ENCODE results near the gene KRT33B. TPM values are rescaled to one million over a fixed set of nuclear protein-coding genes. Genes with fewer than 3 reads are reported as not detected.

KRT33B gene
- total and polyA plus RNA-seq, 2 of the 13 experiments (the other 11 are each of a cell fraction or from before 2014, with no cell fraction given) = not detected

DNA sequence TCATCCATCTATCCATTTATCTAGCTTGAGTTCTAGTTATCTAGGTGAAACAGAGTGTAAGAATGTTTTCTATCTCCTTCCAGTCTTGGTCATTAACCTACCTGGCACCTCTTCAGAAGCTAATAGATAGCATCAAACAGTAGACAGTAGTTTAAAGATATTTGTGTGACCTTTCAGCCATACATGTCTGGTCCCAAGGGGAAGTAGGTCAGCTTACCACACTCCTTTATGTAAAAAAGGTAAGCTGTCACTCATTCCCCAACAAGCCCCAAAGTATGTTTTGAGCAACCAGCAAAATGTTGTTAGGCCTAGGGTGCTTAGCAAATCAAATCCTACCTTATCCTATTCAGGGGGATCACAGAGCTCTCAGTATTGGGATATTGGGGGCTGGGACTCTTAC, 3.5 kb downstream of the KRT33B start:
- no peaks in the 10 kb centered on the region for H4K20me1 ChIP-seq (ENCODE audit: insufficient read depth, low read length)
- ChIA-PET CTCF (ENCODE audit: low intra/inter-chr PET ratio, low total read pairs) (no interaction called here), POLR2A (no interaction called here)
- peaks cover 8% of the 10 kb centered on the region; the same call in 1 of the 2 replicates for H3K4me1 ChIP-seq (ENCODE audit: insufficient read depth, low read length)
- in situ Hi-C loops (cut with HindIII; ENCODE audit: extremely low pct_ligation_motif_present, low pct_unique_long_range_greater_than_20kb) = no loop called here
- FAIRE-seq (no peak), DNase-seq (ENCODE audit: low spot score) (no peak), ATAC-seq (no peak)
- H3K27ac ChIP-seq (ENCODE audit: extremely low read length, insufficient read depth, low read length) = no peak overlapping the region
- no peak overlapping the region for H3K4me2 ChIP-seq (ENCODE audit: low read depth, low read length)
- no TSS peak for BruUV-seq (replicated peaks)
- H3K4me3 ChIP-seq (replicated peaks in 1 of 3; ENCODE audit: insufficient read depth in 1 of 3, low read depth in 2 of 3, low read length in 3 of 3) = no peak overlapping the region
- no peaks in the 10 kb centered on the region for H3K9me3 ChIP-seq (ENCODE audit: low read length)
- H2AFZ ChIP-seq (ENCODE audit: low read length) = no peak overlapping the region
- TF ChIP-seq ZNF317 (CRISPR knock-in tag; IDR thresholded peaks at IDR 0.05) (no peak), KLF9 (CRISPR knock-in tag; IDR thresholded peaks at IDR 0.05; ENCODE audit: low read depth) (no peak), ZNF703 (CRISPR knock-in tag; IDR thresholded peaks at IDR 0.05; ENCODE audit: borderline replicate concordance) (no peak), RFX5 (IDR thresholded peaks at IDR 0.05; ENCODE audit: low read depth, low read length) (no peak), YEATS4 (CRISPR knock-in tag; IDR thresholded peaks at IDR 0.05; ENCODE audit: borderline replicate concordance) (no peak), SMAD9 (CRISPR knock-in tag; IDR thresholded peaks at IDR 0.05) (no peak), NCOA5 (CRISPR knock-in tag; IDR thresholded peaks at IDR 0.05) (no peak), MEIS1 (CRISPR knock-in tag; IDR thresholded peaks at IDR 0.05; ENCODE audit: borderline replicate concordance) (no peak), ZSCAN29 (CRISPR knock-in tag; conservative IDR thresholded peaks at IDR 0.05) (no peak), HDAC1 (CRISPR knock-in tag; IDR thresholded peaks at IDR 0.05) (no peak), ZNF607 (CRISPR knock-in tag; IDR thresholded peaks at IDR 0.05; ENCODE audit: borderline replicate concordance) (no peak), HNRNPL (IDR thresholded peaks at IDR 0.05; ENCODE audit: low read depth, low read length) (no peak), MYC (CRISPR knock-in tag; IDR thresholded peaks at IDR 0.05; ENCODE audit: borderline replicate concordance) (no peak), ZNF251 (CRISPR knock-in tag; IDR thresholded peaks at IDR 0.05) (no peak)
- TF ChIP-seq, protein P1, sequence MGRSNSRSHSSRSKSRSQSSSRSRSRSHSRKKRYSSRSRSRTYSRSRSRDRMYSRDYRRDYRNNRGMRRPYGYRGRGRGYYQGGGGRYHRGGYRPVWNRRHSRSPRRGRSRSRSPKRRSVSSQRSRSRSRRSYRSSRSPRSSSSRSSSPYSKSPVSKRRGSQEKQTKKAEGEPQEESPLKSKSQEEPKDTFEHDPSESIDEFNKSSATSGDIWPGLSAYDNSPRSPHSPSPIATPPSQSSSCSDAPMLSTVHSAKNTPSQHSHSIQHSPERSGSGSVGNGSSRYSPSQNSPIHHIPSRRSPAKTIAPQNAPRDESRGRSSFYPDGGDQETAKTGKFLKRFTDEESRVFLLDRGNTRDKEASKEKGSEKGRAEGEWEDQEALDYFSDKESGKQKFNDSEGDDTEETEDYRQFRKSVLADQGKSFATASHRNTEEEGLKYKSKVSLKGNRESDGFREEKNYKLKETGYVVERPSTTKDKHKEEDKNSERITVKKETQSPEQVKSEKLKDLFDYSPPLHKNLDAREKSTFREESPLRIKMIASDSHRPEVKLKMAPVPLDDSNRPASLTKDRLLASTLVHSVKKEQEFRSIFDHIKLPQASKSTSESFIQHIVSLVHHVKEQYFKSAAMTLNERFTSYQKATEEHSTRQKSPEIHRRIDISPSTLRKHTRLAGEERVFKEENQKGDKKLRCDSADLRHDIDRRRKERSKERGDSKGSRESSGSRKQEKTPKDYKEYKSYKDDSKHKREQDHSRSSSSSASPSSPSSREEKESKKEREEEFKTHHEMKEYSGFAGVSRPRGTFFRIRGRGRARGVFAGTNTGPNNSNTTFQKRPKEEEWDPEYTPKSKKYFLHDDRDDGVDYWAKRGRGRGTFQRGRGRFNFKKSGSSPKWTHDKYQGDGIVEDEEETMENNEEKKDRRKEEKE (IDR thresholded peaks at IDR 0.05) = no peak
- TF ChIP-seq, protein P2, sequence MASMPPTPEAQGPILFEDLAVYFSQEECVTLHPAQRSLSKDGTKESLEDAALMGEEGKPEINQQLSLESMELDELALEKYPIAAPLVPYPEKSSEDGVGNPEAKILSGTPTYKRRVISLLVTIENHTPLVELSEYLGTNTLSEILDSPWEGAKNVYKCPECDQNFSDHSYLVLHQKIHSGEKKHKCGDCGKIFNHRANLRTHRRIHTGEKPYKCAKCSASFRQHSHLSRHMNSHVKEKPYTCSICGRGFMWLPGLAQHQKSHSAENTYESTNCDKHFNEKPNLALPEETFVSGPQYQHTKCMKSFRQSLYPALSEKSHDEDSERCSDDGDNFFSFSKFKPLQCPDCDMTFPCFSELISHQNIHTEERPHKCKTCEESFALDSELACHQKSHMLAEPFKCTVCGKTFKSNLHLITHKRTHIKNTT (CRISPR knock-in tag; IDR thresholded peaks at IDR 0.05) = no peak
- TF ChIP-seq, protein P3, sequence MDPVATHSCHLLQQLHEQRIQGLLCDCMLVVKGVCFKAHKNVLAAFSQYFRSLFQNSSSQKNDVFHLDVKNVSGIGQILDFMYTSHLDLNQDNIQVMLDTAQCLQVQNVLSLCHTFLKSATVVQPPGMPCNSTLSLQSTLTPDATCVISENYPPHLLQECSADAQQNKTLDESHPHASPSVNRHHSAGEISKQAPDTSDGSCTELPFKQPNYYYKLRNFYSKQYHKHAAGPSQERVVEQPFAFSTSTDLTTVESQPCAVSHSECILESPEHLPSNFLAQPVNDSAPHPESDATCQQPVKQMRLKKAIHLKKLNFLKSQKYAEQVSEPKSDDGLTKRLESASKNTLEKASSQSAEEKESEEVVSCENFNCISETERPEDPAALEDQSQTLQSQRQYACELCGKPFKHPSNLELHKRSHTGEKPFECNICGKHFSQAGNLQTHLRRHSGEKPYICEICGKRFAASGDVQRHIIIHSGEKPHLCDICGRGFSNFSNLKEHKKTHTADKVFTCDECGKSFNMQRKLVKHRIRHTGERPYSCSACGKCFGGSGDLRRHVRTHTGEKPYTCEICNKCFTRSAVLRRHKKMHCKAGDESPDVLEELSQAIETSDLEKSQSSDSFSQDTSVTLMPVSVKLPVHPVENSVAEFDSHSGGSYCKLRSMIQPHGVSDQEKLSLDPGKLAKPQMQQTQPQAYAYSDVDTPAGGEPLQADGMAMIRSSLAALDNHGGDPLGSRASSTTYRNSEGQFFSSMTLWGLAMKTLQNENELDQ (CRISPR knock-in tag; IDR thresholded peaks at IDR 0.05; ENCODE audit: borderline replicate concordance) = no peak
- TF ChIP-seq, protein P4, sequence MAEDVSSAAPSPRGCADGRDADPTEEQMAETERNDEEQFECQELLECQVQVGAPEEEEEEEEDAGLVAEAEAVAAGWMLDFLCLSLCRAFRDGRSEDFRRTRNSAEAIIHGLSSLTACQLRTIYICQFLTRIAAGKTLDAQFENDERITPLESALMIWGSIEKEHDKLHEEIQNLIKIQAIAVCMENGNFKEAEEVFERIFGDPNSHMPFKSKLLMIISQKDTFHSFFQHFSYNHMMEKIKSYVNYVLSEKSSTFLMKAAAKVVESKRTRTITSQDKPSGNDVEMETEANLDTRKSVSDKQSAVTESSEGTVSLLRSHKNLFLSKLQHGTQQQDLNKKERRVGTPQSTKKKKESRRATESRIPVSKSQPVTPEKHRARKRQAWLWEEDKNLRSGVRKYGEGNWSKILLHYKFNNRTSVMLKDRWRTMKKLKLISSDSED (CRISPR knock-in tag; IDR thresholded peaks at IDR 0.05) = no peak
- H3K9ac ChIP-seq (ENCODE audit: insufficient read depth, low read depth, low read length) = no peak overlapping the region
- intact Hi-C loops (cut with micrococcal nuclease; ENCODE audit: unreplicated experiment) = no loop called here
- H3K36me3 ChIP-seq (replicated peaks in 1 of 2; ENCODE audit: control insufficient read depth in 1 of 2, insufficient read depth in 2 of 2, low read length in 2 of 2) = no peaks in the 10 kb centered on the region
- H3K27me3 ChIP-seq (ENCODE audit: control insufficient read depth in 1 of 2, insufficient read depth in 2 of 2, low read length in 2 of 2) = peaks cover 0 to 4% of the 10 kb centered on the region in 2 experiments; a peak in 1 of 5 replicates
- H3K79me2 ChIP-seq (ENCODE audit: insufficient read depth, low read length) = no peaks in the 10 kb centered on the region
